ENCODE results near the gene GHR.

The GHR gene

GRCh38 chr5:42423285-42424165 is at the start of gene GHR:
Gene GHR, plus strand, starts transcription at chr5:42423439. Its CDS starts 142,436 bp downstream, at chr5:42565875.
- DNase-seq: peak; percentile 93

DNA sequence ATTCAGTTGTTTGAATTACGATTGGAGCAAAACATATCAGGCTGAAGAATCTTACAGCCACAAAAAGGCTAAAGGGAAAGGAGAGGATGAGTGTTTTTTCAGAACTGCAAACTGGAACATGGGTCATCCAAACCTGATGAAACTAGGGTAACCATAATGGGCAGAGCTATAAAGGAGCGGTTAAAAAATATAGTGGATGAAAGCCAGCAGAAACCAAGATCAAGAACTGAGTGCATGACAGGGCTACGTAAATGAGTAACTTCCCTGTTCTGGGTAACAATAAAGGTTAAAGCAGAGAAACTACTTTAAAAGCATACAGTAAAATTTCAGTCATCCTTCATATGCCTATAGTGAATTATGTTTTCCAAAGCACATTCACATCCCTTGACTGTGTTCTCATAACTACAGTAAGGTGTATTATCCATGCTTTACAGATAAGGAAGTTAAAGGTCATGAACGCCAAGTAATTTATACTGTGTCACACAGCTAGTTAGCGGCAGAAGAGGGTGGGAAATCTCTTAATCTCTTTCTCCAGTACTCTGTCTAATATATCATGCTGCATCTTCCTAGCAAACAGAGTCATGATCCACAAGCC is 48.5 kb upstream of the GHR start:
- no peak for DNase-seq

- DNase-seq: no peak
These were observed 45.7 kb upstream of the GHR start for GRCh38 chr5:42377496-42377895.

DNA sequence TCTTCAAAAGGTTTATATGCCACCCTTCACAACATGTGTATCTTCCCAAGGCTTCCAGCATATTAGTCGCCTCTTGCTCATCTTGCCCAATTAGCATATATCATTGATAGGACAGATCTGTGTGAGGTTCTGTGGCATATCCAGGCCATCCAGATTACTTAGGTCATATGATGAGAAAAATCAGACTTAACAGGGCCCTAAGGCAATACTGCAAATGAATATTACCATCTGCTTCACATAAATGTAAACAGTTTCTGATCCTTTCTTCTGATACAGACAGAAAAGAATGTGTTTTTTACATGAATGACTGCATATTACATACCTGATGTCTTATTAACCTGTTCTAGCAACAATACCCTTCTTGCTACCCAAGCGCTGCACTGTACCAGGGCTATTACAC is 41.3 kb upstream of the GHR start:
- DNase-seq: no peak

DNA sequence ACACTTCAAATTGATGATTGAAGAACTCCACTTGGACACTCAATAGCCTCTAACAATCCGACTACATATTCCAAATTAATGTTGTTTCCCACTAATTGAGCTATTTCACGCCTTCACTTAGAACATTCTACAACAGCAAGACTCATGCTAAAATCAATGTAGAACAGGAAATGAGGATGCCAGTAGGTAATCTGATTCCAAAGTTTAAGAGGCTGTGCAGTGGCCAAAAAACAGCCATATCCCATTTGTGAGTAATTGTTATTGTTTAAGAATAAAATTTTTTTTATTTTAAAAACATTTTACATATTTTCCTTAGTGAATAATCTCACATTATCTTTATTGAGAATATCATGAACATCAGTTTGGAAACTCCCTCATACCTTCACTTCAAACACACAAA is 35.7 kb upstream of the GHR start:
- DNase-seq: no peak

- DNase-seq: no peak
These were observed 33.1 kb upstream of the GHR start for GRCh38 chr5:42390115-42390514.

GRCh38 chr5:42392917-42393316 is 30.3 kb upstream of the GHR start:
- DNase-seq: no peak

GRCh38 chr5:42396111-42396510 is 27.1 kb upstream of the GHR start:
- DNase-seq: no peak

- no peak for DNase-seq
These were observed 26.0 kb upstream of the GHR start for GRCh38 chr5:42397267-42397666.

DNA sequence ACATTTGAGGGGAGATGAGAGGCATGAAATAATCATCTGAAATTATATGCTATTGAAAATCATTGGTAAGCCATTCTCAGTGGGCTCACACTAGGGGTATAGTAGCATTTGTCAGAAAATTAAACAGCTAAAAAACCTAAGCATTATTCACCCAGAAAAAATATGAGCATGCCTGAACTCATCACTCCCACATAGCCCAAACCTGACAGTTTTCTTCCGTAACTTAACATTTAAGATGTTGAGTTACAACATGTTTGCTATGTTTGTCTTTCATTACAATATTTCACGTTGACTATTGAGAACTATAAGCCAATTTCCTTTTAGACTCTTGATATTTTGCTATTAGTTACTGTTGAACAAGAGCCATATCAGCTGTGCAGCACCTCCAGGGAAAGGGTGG is 23.5 kb upstream of the GHR start:
- DNase-seq: no peak

DNA sequence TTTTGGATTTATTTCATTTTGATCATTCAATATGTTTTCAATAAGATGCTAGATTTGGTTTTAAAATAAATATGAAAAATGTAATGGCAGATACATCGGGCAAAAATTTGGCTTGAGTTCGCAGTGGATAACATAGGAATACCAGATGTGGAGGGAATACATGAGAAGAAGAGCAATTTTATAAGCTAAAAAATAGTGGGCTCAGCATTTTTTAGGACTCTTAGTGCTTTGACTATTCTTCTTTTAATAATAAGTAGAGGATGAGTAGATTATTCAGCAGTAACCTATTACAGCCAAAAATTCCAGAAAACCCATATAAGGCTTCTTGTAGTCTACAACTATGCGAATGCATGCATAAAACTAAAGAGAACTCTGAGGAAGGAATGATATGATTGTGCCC is 22.8 kb upstream of the GHR start:
- DNase-seq: no peak

DNA sequence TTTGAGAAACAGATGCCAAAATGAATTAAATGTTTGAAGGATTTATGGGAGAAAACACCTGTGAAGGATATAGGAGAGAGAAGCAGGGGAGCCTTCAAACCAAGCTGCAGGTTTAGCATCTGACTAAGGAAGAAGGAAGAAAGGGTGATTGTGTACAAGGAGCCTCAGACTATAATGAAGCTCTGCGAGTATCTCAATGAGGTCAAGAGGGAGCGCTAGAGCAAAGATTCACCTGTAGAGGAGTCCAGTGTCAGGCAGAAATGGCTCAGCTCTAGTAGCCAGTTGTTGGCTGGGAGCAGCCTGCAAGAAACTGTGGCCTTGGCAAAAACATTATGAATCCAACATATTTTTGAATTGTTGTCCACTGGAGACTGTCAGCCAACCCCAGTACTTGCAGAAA is 20.0 kb upstream of the GHR start:
- no peak for DNase-seq

- no peak for DNase-seq
These were observed 18.9 kb upstream of the GHR start for GRCh38 chr5:42404366-42404765.

- no peak for DNase-seq
These were observed 3.9 kb upstream of the GHR start for GRCh38 chr5:42419294-42419693.

DNA sequence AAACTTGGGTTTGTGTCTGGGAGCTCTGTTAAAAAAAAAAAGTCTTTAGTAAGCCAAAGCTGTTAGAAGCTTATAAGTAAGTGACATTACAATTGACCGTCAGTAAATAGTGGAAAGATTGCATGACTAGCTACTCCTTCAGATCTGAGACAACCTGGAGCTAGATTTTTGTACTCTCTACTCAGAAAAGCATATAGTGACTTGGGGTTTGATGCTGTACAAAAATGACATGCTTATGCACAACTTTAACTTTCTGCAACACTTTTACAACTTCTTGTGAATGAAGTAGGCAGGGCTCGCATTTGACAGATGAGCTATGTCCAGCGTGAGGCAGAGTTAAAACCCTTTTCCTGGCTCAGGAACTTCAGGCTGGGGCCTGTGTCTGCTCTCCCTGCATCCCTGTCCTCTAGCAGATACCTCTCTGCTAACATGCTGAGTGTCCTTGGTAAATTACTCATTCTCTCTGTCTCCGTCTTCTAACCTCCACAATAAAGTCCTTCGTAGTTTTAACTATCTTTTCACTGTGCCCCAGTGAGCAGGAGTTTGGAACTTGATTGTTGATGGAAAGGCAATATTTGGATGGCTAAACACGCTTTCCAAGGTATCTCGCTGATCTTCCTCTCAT is 471 bp upstream of the GHR start:
- no peak for DNase-seq

DNA sequence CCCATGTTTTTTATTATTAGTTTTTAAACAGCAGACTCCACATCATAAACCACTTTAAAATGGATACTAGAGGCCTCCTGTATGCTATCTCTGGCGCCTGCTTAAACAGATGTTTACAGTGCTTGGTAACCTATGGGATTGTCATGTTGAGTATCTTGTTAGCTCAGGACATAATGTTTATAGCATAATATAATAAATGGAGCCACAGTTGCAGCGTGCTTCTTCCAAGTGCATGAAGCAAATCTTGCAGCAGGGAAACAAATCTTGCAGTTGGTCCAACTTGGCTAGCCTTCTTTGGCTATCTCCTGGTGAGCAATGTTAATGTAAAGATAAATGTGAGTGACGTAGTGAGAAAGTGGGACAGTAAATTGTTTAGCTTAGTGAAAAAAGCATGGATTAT is 2.8 kb downstream of the GHR start:
- peak; percentile 36 for DNase-seq

GRCh38 chr5:42429694-42430093 is 6.5 kb downstream of the GHR start:
- DNase-seq: no peak

GRCh38 chr5:42434047-42434724 is 10.9 kb downstream of the GHR start:
- no peak for DNase-seq

DNA sequence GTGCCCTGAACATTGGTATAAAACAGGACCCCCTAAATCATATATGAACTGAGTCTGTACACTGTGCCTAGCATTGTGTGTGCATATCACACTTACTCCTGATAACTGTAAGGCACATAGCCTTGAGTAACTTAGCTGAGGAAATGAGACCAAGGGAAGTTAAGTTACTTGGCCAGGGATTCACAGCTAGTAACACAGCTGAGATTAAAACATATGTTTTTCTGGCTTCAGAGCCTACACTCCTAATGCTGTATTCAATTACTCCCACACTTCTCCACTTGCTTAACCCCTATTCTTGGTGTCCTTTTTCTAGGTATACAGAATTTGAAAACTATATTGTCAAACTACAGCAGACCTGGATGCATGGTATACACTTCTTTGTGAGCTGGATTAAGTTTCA is 12.8 kb downstream of the GHR start:
- no peak for DNase-seq

DNA sequence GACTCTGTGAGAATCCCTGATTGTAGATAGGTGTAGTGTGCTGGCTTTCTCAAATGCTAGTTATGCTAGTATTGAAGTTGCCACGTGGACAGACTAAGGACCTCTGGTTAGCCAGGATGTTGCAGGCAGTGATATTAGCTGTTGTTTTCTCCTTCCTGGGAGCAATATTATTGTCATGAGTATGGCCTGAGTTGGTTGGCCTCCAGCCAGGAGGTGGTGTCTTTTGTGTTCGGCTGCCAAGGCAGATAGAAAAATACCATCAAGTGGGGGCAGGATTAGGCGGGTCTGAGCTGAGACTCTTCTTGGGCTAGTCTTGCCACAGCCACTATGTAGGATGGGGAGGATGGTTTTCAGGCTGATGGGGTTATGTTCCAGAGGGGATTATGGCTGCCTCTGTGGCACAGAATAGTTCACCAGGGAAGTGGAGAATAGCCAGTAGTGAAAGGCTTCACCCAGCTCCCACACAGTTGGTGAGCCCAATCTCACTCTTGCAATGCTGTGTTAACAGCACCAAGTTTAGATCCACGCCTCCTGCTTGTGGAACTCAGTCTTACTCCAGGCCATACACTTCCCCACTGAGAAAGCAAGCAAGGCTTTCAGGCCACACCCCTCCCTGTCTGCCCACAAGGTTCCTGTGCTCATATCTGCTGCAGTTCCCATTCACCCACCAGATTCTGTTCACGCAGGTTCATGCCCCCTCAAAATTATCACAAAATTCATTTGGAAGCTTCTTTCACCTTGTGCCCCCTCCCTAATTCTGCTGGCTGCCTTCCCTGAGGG is 31.2 kb downstream of the GHR start:
- no peak for DNase-seq

DNA sequence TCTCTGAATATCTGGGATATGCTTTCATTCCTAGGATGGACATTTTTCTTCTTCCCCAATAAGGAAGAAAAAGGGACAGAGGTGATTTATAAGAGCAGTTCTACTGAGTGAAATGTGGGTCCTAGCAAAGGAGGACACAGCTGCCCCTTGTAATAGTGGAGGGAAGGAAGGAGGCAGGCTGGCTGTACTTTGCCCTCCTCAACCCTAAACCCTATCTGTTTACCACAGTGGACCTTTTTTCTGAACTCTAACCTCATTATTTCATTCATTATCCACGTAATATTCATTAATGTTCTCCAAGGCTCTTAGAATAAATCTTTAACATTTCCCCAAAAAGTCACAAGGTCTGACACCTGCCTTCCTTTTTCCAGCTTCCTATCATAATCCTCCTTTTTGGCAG is 37.8 kb downstream of the GHR start:
- no peak for DNase-seq

DNA sequence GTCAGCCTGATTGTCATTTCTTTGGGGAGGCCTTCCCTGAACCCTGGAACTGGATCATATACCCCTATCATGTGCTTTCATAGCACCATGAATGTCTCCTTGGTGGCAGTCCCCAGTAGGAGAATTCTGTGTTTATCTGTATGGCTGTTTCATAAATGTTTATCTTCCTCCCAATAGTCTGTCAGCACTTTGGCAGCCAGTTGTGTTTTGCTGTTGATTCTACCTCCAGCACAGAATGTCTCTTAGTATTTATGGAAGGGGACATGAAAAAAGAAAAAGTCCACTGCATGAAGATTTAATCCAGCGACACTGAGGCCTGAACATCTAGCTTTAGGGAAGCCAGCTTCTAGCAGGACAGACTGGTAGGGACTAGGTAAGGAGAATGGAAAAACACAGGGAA is 38.3 kb downstream of the GHR start:
- DNase-seq: no peak

DNA sequence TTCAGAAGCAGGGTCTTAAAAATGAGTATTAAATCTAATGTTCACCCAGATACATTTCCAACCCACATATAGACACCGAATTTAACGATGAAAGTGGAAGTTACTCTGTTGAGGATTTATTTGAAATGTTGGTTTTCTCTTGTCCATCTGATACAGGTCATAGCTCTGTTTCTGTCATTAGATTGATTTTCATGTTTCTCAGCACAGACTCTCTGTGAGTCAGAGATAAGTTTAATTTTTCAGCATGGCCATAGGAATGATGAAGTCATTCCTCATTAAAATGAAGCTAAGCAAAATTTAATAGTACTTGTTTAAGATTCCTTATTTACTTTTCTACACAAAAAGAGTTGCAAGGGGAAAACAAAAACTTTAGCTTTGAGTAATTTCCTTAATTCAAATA is 38.8 kb downstream of the GHR start:
- no peak for DNase-seq
